Mesangial cell (primary cell): ENCODE measurements around the gene NCAPD3. TPM values are rescaled to one million over a fixed set of nuclear protein-coding genes. Genes with fewer than 3 reads are reported as not detected.

Experiments used
- total RNA-seq: library from RNA; depleted of rRNA; stranded (reverse); fragments of >200 nt; gene quantifications from 2 replicates; pipeline ENCODE4 v1.2.3, GENCODE V29; 2015

Gene NCAPD3, protein sequence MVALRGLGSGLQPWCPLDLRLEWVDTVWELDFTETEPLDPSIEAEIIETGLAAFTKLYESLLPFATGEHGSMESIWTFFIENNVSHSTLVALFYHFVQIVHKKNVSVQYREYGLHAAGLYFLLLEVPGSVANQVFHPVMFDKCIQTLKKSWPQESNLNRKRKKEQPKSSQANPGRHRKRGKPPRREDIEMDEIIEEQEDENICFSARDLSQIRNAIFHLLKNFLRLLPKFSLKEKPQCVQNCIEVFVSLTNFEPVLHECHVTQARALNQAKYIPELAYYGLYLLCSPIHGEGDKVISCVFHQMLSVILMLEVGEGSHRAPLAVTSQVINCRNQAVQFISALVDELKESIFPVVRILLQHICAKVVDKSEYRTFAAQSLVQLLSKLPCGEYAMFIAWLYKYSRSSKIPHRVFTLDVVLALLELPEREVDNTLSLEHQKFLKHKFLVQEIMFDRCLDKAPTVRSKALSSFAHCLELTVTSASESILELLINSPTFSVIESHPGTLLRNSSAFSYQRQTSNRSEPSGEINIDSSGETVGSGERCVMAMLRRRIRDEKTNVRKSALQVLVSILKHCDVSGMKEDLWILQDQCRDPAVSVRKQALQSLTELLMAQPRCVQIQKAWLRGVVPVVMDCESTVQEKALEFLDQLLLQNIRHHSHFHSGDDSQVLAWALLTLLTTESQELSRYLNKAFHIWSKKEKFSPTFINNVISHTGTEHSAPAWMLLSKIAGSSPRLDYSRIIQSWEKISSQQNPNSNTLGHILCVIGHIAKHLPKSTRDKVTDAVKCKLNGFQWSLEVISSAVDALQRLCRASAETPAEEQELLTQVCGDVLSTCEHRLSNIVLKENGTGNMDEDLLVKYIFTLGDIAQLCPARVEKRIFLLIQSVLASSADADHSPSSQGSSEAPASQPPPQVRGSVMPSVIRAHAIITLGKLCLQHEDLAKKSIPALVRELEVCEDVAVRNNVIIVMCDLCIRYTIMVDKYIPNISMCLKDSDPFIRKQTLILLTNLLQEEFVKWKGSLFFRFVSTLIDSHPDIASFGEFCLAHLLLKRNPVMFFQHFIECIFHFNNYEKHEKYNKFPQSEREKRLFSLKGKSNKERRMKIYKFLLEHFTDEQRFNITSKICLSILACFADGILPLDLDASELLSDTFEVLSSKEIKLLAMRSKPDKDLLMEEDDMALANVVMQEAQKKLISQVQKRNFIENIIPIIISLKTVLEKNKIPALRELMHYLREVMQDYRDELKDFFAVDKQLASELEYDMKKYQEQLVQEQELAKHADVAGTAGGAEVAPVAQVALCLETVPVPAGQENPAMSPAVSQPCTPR (N-terminal part only)
- total RNA-seq: 6.8 and 31.1 TPM in 2 replicates

DNA sequence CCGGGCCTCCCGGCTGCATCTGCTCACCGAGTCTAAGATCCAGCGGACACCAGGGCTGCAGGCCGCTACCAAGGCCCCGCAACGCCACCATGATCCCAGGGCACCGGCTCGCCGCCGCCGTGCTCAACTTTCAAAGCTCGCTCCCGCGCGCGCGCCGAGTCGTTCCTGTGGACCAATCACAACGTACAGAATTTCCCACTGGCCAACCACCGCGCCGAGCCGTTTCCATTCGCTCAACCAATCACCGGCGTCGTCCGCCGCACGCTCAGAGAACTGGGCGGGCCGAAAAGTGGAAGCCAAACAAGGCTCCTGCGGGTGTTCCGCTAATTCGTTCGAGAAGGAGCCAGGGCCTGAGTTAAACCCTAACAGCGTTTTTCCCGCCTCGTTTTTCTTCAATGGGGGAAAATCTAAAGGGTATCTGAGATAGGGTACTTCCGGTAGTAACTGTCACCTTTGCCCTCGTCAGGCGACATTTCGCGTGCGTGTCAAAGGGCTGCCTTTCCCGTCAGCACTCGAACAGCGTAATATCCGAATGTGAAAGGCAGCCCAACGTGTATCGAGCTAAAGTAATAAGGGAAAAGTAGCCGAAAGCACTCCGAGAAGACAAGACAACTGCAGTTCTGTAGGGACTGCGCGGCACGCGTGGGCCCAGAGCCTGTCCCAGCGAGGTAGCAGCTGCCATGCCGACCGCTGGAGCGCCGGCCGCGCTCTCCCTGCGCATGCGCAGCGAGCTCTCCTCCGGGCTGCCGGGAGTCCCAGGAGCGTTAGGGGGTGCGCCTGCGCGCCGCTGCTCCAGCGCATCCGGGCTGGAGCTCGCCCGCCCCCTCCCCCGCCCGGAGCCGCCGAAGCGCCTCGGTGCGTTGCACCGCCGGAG is at the start of gene NCAPD3, which contains the start of gene VPS26B:
Gene NCAPD3, minus strand, starts transcription at position 132 of the 874 bp plus-strand sequence. Its CDS starts 41 bp downstream, at position 91.
Gene VPS26B, plus strand, starts transcription at position 836 of the 874 bp plus-strand sequence. CDS start 452 bp downstream, outside the sequence.

DNA sequence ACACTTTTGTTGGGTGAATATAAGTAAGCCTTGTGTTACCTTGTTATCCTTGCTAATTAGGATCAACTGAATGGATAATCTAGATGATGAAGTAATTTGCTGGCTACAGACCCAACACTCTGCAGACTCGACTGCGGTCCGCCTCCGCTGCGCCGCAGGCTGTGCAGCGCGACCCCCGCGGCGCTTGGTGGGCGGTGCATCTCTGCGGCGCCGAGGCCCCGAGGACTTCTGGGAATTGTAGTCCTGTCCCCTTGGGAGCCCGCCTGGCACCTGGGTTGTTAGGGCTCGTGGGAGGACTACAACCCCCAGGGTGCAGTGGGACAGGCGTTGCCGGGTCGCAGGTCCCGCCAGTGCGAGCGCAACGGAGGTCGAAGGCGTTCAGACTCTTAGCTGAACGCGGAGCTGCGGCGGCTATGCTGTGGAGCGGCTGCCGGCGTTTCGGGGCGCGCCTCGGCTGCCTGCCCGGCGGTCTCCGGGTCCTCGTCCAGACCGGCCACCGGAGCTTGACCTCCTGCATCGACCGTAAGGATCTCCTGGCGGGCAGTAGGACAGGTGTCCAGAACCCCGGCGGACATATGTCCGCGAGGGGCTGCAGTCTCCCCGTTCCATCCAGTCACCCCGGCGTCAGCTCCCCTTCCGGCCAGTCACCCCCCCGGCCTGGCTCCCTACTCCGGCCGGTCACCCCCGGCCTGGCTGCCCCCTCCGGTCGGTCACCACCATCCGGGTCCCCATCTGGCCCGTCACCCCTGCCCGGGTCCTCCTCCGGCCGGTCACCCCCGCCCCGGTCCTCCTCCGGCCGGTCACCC is 29.6 kb upstream of the NCAPD3 start, which contains the start of the genes ACAD8 and THYN1:
Gene ACAD8, plus strand, starts transcription at position 381 of the 806 bp plus-strand sequence. Its CDS starts 33 bp downstream, at position 414.
Gene THYN1, minus strand, starts transcription at position 165 of the 806 bp plus-strand sequence. CDS start 470 bp downstream, outside the sequence.

Other genes starting within 250 kb of the NCAPD3 start
- gene JAM3, start 154.9 kb downstream of the NCAPD3 start, total RNA-seq: 23.5 and 31.1 TPM in 2 replicates
- gene VPS26B, start 704 bp upstream of the NCAPD3 start, total RNA-seq: 25.3 and 38.8 TPM in 2 replicates
- 51.3 and 64.5 TPM in 2 replicates for gene THYN1, start 29.4 kb upstream of the NCAPD3 start, total RNA-seq
- 14.0 and 16.9 TPM in 2 replicates for gene ACAD8, start 29.6 kb upstream of the NCAPD3 start, total RNA-seq
- 0.16 and 0.63 TPM in 2 replicates for gene GLB1L3, start 52.4 kb upstream of the NCAPD3 start, total RNA-seq
- 6.2 and 9.4 TPM in 2 replicates for gene GLB1L2, start 108.0 kb upstream of the NCAPD3 start, total RNA-seq
- gene B3GAT1, start 188.3 kb upstream of the NCAPD3 start, total RNA-seq: under 0.01 TPM in 1 of 2 replicates, not detected in the other